Renal cortical epithelial cell (primary cell): ENCODE measurements around the gene ANKRD11. TPM values are rescaled to one million over a fixed set of nuclear protein-coding genes. Genes with fewer than 3 reads are reported as not detected.
A peak's percentile ranks its signal among the peaks of the same experiment; 100 is the strongest.

Experiments
- DNase-seq: peaks from one replicate; pipeline ENCODE4 v3.0.0-alpha.2; 2011; ENCODE audit warnings: low read depth
- total RNA-seq: library from RNA; depleted of rRNA; stranded (reverse); fragments of >200 nt; gene quantifications from 2 replicates; pipeline ENCODE4 v1.2.3, GENCODE V29; 2014

ANKRD11 gene
- total RNA-seq, 1 donor from 2014 or later: 96.9 TPM

GRCh38 chr16:89506791-89507191 is 16.4 kb upstream of the ANKRD11 start:
- no peak for DNase-seq

GRCh38 chr16:89506113-89506504 is 15.7 kb upstream of the ANKRD11 start:
- no peak for DNase-seq

GRCh38 chr16:89505204-89506112 is 15.1 kb upstream of the ANKRD11 start:
- DNase-seq: peak; percentile 93

GRCh38 chr16:89504091-89504490 is 13.7 kb upstream of the ANKRD11 start:
- DNase-seq: no peak

GRCh38 chr16:89502081-89502843 is 11.9 kb upstream of the ANKRD11 start:
- DNase-seq: peak; percentile 84

- DNase-seq: no peak
These were observed 9.4 kb upstream of the ANKRD11 start for GRCh38 chr16:89499767-89500166.

GRCh38 chr16:89498839-89499238 is 8.5 kb upstream of the ANKRD11 start:
- DNase-seq: no peak

- DNase-seq: peak; percentile 70
These were observed 4.8 kb upstream of the ANKRD11 start for GRCh38 chr16:89495121-89495520.

GRCh38 chr16:89493776-89494175 is 3.4 kb upstream of the ANKRD11 start:
- DNase-seq: no peak

GRCh38 chr16:89491974-89492687 is 1.8 kb upstream of the ANKRD11 start:
- no peak for DNase-seq

GRCh38 chr16:89491238-89491869 is 993 bp upstream of the ANKRD11 start:
- no peak for DNase-seq

- DNase-seq: no peak
These were observed 393 bp downstream of the ANKRD11 start for GRCh38 chr16:89489898-89490438.

GRCh38 chr16:89489040-89489897 is 1.1 kb downstream of the ANKRD11 start:
- DNase-seq: peak; percentile 91

- no peak for DNase-seq
These were observed 4.6 kb downstream of the ANKRD11 start for GRCh38 chr16:89485701-89486246.

- DNase-seq: no peak
These were observed 5.3 kb downstream of the ANKRD11 start for GRCh38 chr16:89484923-89485679.

GRCh38 chr16:89484041-89484501 is 6.3 kb downstream of the ANKRD11 start:
- no peak for DNase-seq

GRCh38 chr16:89482817-89483205 is 7.5 kb downstream of the ANKRD11 start:
- DNase-seq: no peak

GRCh38 chr16:89482150-89482816 is 8.1 kb downstream of the ANKRD11 start:
- no peak for DNase-seq
